ENCODE measurements around the gene CLNK.

DNA sequence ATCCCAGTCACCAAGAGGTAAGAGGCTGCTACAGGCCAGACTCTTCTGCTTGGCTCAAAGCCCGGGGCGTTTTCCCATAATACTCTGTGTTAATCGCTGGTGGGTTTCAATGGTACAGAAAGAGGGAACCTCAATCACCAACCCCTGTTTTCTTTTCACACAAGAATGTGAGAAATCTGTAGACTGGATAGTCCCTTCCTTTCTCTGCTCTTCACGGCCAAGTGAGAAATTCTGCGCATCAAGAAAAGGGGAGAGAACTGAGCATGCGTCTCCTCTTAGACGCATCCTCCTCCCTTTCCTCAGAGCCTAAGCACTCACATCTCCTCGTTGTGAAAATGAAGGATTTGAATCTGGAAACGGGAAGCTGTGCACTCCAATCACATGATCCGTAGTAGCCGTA lies 64.7 kb downstream of the CLNK start:
- no peak for TF ChIP-seq MXI1 (IDR thresholded peaks at IDR 0.05; ENCODE audit: low read depth, low read length)
- TF ChIP-seq, protein P1, sequence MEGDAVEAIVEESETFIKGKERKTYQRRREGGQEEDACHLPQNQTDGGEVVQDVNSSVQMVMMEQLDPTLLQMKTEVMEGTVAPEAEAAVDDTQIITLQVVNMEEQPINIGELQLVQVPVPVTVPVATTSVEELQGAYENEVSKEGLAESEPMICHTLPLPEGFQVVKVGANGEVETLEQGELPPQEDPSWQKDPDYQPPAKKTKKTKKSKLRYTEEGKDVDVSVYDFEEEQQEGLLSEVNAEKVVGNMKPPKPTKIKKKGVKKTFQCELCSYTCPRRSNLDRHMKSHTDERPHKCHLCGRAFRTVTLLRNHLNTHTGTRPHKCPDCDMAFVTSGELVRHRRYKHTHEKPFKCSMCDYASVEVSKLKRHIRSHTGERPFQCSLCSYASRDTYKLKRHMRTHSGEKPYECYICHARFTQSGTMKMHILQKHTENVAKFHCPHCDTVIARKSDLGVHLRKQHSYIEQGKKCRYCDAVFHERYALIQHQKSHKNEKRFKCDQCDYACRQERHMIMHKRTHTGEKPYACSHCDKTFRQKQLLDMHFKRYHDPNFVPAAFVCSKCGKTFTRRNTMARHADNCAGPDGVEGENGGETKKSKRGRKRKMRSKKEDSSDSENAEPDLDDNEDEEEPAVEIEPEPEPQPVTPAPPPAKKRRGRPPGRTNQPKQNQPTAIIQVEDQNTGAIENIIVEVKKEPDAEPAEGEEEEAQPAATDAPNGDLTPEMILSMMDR (IDR thresholded peaks at IDR 0.05) = no peak
